ENCODE results near the gene TMEM196.

TMEM196 gene

DNA sequence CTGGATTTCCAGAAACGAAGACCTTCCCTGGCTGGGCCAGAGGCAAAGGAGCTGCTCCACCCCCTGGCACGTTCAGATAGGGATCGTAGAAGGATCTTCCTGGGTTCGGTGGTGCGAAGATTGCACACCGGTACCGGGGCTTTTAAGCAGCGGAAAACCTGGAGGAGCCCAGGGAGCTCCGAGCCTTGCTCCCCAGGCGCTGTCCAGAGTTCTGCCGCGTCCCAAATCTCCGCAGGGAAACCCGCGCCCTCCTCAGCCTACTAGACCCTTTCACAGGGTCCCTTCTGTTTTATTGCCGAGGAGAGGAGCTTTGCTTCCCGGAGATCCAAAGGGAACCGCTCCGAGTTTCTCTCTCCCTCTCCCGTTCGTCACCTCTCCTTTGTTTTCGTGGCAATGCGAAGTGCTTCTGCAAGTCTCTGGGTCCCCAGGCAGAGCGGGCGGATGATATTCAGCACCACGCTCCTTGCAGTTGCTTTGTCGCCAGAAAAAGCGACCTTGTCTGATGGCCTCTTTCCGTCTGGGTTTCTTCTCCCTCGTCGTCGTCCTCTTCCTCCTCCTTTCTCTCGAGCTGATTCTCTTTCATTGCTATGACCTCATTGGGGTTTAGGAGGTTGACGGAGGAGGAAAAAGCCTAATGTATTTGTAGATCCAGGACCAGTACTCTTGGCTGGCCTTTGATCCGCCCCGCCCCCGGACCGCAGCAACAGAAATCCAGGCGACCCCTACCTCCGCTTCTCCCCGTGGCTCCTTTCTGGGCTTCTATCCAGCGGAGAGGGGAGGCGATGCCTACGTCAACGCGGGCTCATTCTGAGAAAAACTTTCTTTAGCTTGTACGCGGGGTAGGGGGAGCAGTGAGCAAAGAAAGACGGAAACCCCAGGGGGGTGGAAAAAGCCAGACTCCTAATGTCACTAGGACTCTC is at the start of gene TMEM196:
Gene TMEM196 (minus strand): TSS at position 777 of the 920 bp plus-strand sequence. CDS start 921 bp downstream, outside the sequence.
- DNase-seq = peak in 1 of 6 experiments; percentile 4

DNA sequence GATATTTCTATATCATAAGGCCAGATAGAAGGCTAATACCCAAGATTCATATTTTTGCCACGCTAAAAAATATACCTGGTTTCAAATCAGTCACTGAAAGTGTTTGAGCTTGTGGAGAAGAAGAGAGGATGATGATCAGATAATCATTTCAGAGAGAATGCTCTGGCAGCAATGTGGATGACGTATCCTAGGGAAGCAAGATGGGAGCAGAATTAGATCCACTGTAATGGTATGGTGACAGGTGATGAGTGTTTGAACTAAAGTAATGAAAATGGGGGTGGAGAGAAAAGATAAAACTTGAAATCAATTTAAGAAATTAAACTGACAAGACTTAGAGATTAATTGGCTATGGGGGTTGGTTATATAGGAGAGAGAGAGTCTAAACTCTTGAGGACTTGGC is 42.7 kb upstream of the TMEM196 start:
- no peak for DNase-seq

DNA sequence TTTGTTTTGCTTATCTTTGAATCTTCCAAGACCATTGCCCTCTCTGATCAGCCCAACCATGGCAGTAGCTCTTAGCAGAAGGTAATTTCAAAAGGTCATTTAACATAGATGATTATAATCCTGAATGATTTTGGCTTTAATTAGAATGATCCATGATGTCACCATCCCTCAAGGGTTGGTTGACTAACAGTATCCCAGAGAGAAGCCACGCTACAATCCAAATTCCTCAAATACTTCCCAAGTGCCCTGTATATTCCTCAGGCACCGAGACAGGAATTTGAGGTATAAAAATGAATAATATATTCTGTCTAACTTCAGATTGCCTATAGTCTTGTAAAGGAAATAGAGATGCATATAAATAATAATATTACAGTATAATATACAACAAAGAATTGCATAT is 42.1 kb upstream of the TMEM196 start:
- no peak for DNase-seq

DNA sequence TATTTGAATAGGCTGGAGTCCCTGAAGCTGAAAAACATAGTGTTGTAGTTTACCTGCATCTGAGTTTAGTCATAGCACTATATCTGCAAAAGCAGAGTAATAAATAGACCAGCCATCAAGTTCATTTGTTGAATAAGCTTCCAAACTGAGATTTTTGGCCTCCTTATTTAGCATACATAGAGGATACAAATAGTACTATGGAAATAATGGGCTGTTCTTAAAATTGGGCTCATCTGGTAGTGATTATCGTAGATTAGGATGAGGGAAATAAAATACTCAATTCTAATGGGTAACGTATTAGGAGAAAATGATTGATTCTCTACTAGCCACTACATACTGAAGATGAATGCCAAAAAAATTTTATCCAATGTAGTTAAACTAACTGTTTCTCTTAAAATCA is 41.4 kb upstream of the TMEM196 start:
- no peak for DNase-seq

DNA sequence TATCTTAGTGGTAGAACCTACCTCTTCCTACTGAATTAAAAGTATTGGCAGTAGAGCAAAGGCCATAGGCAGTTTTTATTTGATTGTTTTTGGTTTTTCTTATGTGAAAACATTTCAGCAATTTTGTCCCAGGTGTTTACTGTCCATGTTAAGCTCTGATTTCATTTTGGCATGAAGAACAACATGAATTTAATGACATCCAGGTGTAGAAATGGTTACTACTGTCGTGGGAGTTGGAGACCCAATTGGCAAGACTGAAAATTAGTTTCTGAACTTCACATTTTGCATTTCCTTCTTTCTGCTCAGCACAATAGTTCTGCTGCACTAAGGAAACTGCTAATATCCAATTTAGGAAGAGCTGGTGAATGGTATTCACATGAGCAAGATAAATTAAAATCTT is 38.0 kb upstream of the TMEM196 start:
- no peak for DNase-seq

DNA sequence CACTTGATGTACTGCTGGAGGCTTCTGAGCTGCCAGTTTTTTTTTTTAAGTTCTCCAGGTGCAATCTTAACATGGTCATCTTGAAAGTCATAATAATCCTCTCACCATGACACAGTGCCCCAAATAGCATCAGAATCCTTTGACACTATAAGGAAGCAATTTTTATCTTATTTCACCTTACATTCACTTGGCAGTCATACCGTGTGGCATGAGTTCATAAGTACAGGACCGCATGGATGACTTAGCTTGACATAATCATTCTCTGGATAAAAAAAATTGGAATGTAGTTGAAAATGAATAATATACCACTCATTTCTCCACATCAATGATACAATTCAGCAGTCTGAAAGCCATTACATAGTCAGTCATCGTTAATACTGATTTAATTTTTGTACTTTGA is 25.6 kb upstream of the TMEM196 start:
- no peak for DNase-seq

DNA sequence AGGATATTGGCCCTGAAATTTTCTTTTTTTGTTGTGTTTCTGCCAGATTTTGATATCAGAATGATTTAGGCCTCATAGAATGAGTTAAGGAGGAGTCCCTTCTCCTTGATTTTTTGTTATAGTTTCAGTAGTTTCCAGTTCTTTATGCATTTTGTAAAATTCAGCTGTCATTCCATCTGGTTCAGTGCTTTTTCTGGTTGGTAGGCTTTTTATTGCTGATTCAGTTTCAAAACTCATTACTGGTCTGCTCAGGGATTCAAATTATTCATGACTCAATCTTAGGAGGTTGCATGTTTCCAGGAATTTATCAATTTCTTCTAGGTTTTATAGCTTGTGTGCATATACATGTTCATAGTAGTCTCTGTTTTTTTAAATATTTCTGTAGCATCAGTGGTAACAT is 10.1 kb upstream of the TMEM196 start:
- DNase-seq = no peak

DNA sequence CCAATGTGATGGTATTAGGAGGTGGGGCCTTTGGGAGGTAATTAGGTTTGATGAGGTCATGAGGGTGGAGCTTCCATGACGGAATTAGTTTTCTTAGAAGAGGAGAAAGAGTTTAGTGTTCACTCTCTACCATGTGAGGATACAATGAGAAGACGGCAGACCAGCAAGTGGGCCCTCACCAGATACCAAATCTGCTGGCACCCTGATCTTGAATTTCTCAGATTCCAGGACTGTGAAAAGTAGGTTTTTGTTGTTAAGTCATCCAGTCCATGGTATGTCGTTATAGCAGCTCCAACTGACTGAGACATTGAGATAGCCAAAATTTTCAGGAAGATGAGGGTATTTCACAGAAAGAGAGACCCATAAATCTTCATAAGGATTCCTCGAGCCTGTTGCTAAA is 3.6 kb upstream of the TMEM196 start:
- DNase-seq = no peak

DNA sequence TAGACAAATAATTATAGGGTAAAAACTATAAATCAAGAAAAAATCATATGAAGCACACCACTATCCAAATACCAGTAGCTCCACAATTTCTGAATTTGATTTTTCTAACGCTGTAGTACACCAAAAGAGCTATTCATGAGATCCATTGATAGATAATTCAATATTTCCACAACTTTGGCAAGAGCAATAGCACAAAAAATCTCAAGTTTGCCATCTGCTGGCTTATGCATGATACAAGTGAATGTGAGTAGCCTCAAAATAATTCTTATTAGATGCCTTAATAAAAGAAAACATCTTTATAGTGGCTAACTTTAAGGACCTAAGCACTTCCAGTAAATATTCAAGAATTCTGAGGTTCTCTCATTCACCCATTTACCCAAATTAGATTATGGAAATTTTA is 2.2 kb upstream of the TMEM196 start:
- no peak for DNase-seq

DNA sequence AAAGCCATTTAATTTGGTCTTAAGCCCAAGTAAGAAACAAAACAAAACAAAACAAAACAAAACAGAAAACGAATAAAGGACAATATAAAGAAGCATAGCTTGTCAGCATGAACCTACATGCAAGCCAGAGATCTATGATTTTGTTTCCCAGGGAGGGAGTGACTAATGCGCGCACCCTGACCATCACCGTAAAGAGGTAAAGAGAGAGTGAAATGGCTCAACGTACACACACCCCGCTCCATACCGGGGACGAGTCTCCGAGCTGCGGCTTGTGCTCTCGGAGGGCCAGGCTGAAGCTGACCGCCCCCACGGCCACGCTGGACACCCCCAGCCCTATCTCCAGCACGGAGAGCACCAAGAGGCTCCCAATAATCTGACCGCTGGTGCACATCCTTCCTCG is 1.1 kb downstream of the TMEM196 start:
- DNase-seq = no peak

DNA sequence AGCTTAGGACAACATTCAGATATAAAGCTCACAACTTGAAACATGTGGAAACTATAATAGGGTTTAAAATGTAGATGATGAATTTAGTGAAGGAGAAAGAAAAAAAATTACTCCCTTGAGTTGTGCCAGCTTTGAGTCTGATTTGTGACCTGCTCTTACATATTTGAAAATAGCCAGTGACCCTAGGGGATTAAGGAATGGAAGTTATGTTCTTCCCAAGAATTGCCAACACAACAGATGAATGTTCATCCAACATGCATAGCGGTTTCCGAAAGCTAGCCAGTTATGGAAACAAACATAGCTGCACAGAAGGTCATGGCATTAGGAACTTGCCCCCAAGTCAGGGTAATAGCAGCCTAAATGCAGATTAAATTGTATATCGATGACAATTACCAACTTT is 10.8 kb downstream of the TMEM196 start:
- no peak for DNase-seq

DNA sequence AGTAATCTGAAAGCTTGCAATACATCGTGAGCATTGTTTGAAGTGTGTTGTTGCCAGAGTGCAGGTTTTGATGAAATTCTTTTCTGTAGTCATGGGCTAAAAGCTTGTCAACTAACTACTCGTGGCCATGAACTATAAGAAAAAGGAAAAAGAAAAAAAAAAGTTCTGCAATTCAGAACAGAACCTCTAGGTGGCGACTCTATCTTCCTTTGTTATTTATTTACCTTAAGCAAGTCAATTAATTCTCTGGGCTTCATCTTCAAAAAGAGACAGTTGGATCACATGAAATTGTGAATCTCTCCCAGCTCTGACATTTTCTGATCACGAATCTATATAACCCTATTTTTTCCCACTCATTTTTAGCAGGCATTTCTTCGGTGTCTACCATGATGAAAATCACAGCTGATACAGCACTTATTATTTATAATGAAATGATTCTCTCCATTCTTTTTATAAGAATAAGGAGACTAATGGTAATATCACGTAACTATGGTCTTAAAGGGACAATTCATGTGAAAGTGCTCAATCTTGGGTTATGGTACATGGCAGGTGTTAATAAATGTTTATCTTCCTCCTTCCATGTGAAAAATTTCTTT is 18.8 kb downstream of the TMEM196 start:
- peak in 2 of 6 experiments; percentile 2 to 4 for DNase-seq

DNA sequence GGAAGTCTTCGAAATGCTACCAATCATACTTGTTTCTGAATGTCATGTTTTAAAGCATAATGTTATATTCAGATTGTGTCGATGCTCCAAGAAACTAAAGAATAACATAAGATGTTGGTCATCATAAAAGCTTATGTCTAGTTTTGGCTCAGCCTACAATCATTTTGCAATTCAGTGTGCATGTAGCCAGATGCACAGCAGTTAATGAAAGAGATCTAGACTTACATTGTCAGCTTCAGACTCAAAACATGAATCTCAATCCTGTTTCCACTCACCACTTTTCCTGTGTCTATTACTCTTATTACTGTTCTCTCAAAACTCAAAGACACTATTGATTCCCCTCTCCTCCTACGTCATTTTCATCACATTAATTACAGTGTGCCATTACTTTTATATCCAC is 21.4 kb downstream of the TMEM196 start:
- no peak for DNase-seq

DNA sequence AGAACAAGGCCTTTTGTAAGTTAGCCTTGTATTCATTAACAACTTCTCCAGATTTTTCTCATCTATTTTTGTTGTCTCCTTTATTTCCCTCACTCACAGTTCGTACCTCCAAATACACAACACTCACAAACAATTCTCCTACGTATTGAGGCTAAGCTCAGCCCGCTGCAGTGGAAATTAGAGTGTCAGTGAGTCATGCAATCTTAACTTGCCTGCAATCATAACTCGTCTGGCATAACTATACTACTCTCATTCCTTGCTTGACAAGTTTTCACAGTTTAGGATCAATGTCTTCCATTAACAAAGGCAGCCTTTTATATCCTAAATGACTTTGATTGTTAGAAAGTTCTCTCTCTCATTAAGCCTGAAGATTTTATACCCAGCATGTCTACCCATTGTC is 23.8 kb downstream of the TMEM196 start:
- DNase-seq = no peak

DNA sequence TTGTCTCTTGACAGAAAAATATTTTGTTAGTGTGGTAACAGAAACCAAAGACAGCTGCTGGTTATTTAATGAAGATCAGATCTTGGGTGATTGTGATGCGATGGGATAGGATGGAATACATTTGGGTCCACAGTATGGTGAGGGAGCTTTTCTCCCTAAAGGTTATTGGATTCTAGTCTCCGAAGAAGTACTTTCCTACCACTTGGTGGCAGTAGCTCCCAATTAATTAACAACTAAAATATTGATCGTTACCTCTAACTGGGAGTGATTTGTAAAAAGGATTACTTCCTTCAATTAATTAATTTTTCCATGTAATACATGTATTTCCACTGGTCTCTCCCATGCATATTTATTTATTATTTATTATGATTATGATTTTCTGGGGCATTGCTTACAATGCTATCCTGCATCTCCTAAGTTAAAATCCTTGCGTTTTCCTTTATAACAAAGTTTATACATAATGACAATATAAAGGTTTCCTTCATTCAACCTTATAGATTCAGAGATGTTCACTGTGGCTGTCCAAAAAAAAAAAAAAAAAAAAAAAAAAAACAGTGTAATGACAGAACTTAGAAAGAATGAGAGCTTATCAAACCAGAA is 25.6 kb downstream of the TMEM196 start:
- DNase-seq = no peak

DNA sequence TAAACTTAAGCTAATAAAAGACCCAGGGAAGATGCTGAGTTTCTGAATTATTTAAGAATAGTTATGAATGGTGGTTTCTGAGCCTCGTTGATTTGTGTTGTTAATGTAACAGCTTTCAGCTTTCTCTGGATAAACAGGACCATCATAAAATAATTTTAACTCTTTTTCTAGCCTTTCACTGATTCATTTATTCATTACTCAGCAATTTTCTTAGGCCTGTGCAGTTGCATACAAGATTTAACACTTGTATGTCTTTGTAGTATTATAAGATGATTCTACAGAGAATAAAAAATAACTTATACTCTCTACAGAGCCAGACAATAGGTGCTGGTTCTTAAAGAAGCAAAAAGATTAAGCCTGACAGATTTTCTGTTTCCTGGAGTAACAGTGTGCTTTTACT is 29.3 kb downstream of the TMEM196 start:
- DNase-seq = no peak

DNA sequence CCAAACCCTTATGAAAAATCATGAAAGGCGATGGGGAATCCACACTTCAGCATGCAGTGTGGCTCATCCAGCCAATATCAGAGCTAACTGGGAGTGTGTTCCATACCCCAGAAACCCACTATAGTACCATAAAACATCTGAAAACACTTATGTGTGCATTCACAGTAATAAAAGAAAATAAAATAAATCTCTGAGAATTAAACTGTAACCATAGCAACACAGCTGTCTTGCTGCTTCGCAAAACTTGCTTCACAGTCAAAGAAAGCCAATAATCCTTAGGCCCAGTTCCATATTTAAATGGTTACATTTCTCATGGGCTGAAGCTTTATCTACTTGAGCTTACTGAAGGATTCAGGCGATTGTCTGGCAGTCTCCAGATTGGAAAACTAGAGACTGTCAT is 44.7 kb downstream of the TMEM196 start:
- DNase-seq = no peak

DNA sequence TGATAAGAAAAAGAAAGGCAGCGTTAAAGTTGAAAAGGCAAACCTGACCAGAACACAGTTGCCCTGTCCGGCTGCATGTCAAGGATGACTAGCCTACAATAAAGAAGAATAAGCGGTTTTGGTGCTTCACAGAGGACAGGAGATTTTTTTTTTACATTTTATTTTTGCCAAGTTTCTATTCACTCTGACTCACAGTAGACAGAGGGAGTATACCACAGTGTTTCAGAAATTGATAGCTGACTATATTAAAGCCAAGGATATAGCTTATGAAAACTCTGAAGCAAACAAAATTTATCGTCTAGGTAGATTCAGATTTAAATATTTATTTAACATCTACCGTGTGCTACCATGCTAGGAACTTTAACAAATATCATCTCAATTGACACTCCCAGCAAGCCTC is 47.6 kb downstream of the TMEM196 start:
- no peak for DNase-seq

DNA sequence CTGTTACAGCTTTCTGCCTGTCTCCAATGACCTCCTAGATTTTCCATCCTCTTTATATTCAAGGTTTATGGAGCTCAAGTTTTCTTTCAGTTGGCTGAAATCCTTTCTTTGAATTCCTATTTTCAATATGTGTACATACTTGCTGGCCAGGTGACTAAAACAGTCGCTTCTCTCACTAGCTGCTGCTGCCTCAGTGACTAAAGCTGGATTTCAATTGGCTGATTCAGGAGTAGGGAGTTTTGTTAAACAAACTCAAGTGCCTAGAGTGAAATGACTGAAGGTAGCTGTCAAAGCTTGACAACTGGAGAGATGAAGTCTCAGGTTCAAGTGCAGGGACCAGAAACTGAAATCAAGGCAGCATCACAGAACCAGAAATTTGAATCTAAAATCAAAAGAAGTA is 57.9 kb downstream of the TMEM196 start:
- DNase-seq = no peak

DNA sequence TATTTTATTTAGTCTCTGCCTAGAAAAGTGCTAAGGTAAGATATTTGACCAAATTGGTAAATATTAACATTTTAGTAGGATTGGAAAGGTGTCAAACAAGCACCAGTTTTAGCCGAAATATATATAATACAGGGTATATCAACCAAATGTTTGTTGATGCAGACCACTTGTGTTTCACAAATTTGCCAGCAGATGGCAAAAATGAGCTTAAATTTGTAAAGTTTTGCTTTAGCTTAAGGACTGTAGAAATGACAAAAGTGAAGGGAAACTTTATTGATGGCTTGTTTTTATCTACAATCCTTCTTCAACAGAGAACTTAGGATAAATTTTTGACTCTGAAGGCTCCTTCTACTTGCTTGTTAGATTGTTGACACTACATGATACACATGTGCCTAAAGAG is 59.7 kb downstream of the TMEM196 start:
- peak in 5 of 6 experiments; percentile 5 to 59 (median 24) for DNase-seq

DNA sequence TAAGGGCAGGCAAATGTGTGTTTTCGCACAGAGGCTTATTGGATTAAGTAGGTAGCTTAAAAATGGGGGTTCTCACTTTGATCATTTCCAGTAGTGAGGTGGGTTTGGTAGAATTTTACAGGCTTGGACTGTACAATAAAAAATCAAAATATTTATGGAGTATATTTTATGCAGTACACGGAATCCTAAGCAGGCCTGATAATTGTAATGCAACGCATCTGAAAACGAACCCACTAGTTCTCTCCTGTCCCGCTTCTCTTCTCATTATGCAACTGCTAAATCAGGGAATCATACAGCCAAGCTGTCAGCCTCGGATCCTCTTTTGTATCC is 64.2 kb downstream of the TMEM196 start:
- DNase-seq = no peak

DNA sequence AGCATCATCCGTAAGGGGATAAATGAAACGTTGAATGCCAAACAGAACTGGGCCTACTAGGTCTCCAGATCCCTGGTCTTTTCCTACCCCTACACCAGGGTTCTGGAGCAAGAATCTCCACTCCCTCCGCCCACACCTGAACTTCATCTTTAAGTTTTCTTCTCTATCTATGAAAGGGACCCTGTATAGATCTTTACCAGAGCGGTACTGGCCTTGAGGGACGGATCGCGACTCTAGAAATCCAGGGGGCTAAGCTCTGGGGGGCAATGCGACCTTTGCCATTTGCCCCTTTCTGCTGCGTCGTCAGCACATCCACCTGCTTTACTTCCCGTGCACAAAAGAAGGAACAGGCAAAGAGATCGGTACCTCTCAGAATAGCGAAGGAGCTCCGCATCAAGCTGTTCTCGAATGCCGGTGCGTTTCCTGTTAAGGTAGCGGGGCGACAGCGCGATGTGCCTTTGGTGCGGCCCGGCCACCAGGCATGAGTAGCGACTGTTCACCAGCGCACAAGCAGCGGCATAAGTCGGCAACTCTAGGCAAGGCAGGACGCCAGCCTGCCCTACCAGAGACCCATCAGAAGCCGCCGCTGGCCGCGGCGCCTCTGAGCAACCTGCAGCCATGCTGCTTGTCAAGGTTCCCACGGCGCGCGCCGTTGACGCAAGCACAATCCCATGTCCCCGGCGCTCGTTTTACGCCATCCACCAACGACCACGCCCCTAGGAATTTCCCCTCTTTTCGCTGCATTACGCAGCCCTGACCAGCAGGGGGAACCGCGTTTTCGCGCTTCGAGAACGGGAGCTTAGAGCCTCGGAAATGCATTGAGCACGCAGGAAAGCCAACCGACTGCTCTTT is 64.8 kb downstream of the TMEM196 start, which contains the start of gene POLR1F:
Gene POLR1F (minus strand): TSS at position 641 of the 852 bp plus-strand sequence. CDS start 21 bp downstream, at position 620.
- peak; percentile 86 to 96 (median 91) for DNase-seq

DNA sequence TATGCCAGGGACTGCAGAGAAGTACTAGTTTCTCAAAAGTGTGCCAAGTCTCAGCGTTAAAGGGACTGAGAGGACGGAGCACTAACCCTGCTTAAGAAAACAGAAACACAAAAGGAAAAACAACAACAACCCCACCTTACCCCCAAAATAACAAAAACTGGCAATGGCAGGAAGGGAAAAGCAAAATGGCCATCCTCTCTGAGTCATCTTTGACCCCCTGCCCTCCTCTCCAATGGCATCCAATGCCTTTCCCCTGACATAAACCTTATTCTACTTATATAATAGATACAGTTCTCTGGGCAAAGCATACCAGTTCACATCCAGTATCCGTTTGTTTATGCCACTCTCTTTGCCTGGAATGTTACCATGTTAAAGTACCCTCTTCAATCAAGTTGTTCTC is 66.2 kb downstream of the TMEM196 start:
- DNase-seq = no peak
